GM13976 (cell line): ENCODE results near the gene CUX1.
"Not testable (repeated sequence)": the region's sequence is repeated elsewhere in the genome, so short reads cannot be mapped to it uniquely, and the experiment has no call there.

Experiments
- DNase-seq: peaks from one replicate; pipeline ENCODE4 v3.0.0; 2012; ENCODE audit warnings: low spot score
- in situ Hi-C: fragments of 300-500 bp; cut with MboI; formaldehyde crosslinking; loops from one replicate; pipeline ENCODE4 v1.12.0; 2022; ENCODE audit warnings: low sequenced_read_pairs, mixed read lengths, inconsistent platforms; ENCODE audit not compliant: unreplicated experiment
- TF ChIP-seq, protein P1 (sequence below): IDR thresholded peaks from 2 replicates; pipeline ENCODE4 v1.5.1; 2012; ENCODE audit warnings: borderline replicate concordance, mild to moderate bottlenecking; ENCODE audit not compliant: insufficient read depth; ENCODE audit errors: extremely low read depth, missing control alignments, control extremely low read depth

Gene CUX1

DNA sequence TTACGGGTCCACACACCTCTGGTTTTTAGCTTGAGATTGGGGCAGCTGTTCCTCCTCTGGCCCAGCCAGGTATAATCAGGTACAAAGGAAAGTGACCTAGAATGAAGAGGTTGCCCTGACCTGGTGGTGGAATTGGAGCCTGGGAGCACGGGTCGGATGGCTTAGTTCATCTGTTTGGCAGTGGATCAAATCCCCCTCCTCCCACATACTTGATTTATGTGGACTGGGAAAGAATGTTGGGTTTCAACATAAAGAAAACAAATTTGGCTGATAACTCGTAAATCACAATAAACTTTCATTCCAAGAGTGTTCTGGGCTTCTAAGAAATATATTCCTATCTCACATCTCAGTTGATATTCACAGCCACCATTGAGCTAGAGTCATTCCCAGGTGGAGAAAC lies 186.8 kb downstream of the CUX1 start:
- DNase-seq = no peak
- in situ Hi-C loops = no loop called here
- TF ChIP-seq, protein P1, sequence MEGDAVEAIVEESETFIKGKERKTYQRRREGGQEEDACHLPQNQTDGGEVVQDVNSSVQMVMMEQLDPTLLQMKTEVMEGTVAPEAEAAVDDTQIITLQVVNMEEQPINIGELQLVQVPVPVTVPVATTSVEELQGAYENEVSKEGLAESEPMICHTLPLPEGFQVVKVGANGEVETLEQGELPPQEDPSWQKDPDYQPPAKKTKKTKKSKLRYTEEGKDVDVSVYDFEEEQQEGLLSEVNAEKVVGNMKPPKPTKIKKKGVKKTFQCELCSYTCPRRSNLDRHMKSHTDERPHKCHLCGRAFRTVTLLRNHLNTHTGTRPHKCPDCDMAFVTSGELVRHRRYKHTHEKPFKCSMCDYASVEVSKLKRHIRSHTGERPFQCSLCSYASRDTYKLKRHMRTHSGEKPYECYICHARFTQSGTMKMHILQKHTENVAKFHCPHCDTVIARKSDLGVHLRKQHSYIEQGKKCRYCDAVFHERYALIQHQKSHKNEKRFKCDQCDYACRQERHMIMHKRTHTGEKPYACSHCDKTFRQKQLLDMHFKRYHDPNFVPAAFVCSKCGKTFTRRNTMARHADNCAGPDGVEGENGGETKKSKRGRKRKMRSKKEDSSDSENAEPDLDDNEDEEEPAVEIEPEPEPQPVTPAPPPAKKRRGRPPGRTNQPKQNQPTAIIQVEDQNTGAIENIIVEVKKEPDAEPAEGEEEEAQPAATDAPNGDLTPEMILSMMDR = no peak

DNA sequence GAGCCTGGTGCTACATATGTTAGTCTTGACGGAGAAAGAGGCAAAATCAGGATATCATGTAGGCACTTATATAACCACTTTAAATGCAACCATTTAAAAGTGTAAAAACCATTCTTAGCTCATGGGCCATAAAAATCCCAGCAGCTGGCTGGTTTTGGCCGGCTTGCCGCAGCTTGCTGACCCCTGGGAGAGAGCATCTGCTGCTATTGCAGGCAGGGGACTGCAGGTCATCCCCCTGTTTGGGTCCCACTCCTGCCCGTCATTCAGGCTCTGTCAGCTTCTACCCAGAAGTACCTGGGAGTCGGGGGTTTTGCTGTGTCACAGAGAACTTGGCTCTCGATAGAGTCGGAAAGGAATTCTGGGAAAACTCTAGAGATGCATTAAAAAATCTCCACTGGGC lies 187.4 kb downstream of the CUX1 start:
- no peak for DNase-seq
- in situ Hi-C loops = no loop called here
- TF ChIP-seq, protein P1 = no peak

DNA sequence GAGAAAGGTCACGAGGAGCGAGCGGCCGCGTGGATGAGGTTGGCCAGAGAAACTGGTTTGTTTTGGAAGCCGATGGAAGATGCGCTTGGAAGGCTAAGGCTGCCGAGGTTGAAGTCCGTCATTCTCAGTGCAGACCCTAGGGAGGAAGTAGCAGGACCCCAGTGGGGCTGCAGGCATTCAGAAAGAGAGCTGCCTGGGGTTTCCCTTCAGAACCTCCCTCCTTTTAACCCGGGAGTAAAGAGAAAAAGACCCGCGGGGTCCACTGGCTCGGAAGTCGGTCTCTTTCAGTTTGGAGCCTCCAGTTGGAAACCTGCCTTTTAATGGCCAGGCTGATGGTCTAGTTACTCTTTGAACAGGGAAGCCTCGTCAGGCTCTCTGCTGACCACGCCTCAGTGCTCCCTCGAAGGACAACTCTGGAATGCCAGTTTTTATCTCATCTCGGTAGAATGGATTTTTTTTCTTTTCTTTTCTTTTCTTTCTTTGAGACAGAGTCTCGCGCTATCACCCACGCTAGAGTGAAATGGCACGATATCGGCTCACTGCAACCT lies 188.6 kb downstream of the CUX1 start:
- no peak for DNase-seq
- in situ Hi-C loops = no loop called here
- TF ChIP-seq, protein P1 = no peak

DNA sequence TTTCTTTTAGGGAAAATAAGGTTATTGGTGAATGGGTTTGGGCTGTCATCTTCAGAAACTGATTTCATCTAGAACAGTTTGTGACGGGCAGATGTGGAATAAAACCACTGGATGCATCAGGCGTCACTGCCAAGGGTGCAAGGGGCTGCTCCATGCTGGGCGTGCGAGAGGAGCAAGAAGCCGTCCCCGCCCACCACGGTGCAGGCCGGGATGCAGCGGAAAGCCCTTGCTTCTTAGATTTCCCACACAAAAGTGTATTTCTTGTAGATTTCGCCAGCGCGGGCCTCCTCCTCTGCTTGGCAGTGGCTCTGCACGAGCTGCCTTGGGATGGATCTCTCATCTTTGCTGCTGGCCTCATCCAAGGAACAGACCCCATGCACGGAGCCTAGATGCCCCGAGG lies 189.3 kb downstream of the CUX1 start:
- in situ Hi-C loops = no loop called here
- DNase-seq = no peak
- TF ChIP-seq, protein P1 = no peak

DNA sequence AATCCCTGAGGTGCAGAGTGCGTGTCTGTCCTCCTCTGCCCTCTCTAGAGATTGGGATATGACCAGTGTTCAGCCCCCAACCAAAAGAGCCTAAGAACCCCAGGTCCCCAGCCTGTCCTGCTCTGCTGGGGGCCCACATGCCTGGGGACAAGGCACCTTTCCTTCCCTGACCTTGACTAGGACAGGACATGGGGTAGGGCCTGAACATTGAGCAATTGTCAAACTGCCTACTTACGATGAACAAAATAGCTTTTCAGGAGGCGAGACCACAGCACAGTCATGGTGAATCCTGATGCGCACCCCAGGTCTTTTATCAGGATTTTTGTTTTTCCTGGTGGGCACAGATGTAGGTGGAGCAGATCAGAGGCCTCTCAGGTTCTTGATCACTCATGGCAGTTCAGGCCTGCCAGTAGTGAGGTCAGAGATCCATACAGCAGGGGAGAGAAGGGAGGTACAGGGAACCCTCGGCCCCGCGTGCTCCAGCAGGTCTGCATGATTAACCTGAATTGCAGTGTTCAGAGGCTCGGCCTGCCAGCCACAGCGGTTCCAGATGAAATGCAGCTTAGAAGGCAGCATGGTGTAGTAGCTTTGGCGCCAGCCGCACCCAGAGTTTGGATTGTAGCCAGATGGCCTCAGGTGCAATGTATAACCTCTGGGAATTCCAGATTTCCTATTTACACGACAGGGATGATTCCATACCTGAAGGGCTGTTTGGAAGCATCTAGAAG lies 191.3 kb downstream of the CUX1 start:
- TF ChIP-seq, protein P1 = no peak
- DNase-seq = no peak
- in situ Hi-C loops = no loop called here

DNA sequence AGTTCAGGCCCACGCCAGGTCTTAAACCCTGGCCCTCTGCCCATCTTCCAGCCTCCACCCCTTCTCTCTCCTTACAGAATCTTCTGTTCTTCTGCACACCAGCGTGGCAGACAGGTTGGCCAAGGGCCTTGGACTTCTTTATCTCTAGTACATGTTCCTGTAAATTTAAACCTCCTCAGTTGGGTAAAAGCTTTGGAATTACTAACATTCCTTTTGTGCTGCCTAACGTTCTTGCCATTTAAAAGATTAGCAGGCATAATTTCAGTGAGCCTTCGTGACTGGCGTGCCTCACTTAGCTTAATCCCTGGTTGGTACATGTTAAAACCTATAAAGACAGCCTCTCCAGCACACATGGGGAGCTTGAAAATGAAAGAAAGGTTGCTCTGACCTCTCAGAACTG lies 192.2 kb downstream of the CUX1 start:
- in situ Hi-C loops = no loop called here
- TF ChIP-seq, protein P1 = no peak
- DNase-seq = no peak

DNA sequence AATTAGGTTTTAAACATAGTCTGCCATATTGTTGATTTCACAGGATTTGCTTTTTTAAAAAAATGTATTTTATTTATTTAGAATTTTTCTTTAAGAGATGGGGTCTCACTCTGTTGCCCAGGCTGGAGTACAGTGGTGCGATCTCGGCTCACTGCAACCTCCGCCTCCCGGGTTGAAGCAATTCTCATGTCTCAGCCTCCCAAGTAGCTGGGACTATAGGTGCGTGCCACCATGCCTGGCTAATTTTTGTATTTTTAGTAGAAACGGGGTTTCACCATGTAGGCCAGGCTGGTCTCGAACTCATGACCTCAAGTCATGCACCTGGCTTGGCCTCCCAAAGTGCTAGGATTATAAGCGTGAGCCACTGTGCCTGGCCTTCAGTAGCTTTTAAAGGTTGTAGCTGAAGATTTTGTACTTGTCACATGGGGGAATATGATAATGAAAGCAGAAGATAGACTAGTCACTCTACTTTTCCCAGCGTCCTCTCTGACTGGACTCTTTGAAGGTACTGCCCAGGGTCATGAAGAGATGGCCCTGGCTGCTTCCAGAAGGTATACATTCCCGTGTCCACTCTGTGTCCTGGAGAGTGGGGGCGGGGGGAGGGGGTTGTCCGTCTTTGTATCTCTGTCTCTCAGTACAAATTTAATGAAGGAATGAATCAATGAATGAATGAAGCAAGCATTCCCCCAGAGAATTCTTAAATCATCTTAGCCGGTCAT lies 194.8 kb downstream of the CUX1 start:
- in situ Hi-C loops, DNase-seq: not testable (repeated sequence)
